GM19372 (cell line): ENCODE results near the gene GPRASP1.

Source experiments
- ATAC-seq: cut with Tn5 transposase; IDR thresholded peaks from one replicate; pipeline ENCODE4 v1.9.1; 2021; ENCODE audit warnings: mild to moderate bottlenecking, low read depth, moderate library complexity; ENCODE audit not compliant: unreplicated experiment

GPRASP1 gene

GRCh38 chrX:102694749-102695148 is 43.5 kb downstream of the GPRASP1 start:
- ATAC-seq = no peak

GRCh38 chrX:102696306-102696705 is 45.0 kb downstream of the GPRASP1 start:
- ATAC-seq = no peak

GRCh38 chrX:102697494-102697893 is 46.2 kb downstream of the GPRASP1 start:
- no peak for ATAC-seq
